RCC 7860 (cell line): Measurements from ENCODE around the gene ANKRD66.
"Not testable (repeated sequence)": the region's sequence is repeated elsewhere in the genome, so short reads cannot be mapped to it uniquely, and the experiment has no call there.

Source experiments
- DNase-seq: peaks from one replicate; pipeline ENCODE4 v3.0.0-alpha.2; 2015; ENCODE audit warnings: low spot score
- FAIRE-seq: peaks from 2 replicates; lab custom pipeline; 2012; peaks lifted over from hg19 to GRCh38; lab: Jason Lieb, UNC

Gene ANKRD66

DNA sequence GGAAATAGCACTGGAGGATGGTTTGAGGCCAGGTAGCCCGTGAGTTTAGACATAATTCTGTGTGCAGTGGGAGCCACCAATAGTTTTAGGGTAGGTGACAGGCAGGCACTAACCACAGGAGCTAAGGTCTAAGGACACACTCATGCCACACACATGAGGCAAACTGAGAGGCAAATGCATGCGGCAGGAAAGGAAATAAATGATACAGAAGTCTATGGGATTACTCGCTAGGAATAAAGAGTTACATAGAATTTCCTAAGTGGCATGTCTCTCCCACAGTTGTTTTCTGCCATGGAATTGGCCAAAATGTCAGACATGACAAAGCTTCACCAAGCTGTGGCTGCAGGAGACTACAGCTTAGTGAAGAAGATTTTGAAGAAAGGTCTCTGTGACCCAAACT is 4.9 kb downstream of the ANKRD66 start:
- FAIRE-seq (no peak), DNase-seq (no peak)

DNA sequence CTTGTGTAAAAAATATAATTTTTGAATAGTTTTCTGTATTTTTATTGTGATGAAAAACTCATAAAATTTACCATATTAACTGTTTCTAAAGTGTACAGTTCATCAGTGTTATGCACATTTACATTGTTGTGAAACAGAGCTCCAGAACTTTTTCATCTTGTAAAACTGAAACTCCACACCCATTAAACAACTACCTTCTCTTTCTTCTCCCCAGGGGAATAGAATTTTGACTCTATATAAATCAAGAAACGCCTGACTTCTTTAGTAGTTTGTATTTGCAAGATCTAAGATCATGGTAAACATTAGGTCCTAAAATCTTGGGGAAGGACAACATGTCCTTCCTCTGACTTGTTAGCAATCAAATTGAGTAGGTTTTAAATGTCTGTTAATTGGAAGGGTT is 9.1 kb downstream of the ANKRD66 start:
- DNase-seq (no peak), FAIRE-seq (no peak)

DNA sequence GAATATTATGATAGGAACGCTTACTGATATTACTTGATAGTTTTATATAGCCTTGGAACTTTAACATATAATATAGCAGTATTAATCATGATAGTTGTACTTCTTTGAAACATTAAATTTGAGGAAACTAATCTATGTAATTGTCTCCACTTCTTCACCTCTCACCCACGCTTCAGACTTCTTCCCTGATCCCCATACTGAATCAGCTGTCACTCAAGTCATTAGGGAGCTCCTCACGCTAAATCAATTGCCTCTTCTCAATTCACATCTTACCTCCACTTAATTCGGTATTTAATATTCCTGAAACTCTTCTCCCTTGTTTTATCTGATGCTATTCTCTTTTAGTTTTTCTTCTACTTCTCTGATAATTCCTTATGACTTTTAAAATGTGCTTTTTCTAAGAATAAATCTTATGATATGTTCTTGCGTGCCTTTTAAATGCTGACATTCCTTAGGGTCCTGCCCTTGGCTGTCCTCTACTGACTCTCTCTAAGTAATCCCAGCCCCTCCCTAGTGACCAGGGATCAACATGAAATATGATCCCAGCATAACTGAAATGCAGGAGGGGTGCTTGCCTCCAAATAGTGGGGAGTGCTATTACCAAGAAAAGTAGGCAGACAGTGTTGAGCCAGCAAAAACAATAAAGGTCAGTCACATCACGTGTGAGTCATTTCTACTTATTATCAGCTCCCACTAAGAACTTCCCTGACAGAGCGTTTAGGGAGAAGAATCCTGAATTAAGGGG is 9.9 kb downstream of the ANKRD66 start:
- DNase-seq, result no peak
- FAIRE-seq, result no peak

DNA sequence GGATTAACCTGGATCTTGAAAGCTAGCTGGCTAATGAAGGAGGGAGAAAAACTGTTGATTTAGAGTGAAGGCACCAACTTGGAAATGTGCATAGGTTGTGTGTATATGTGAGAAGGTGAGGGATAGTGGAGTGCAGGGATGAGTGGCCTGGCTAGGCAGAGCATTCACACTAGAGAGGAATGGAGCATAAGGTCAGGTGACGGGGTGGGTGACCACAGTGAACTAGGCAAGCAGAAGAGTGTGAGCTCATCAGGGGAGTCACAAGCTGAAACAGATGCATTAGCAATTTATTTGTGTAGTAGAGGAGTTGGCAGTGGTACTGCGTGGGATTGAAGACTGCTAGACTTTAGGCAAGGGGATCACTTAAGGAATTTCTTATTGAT is 10.5 kb downstream of the ANKRD66 start:
- no peak for DNase-seq
- FAIRE-seq, result no peak

DNA sequence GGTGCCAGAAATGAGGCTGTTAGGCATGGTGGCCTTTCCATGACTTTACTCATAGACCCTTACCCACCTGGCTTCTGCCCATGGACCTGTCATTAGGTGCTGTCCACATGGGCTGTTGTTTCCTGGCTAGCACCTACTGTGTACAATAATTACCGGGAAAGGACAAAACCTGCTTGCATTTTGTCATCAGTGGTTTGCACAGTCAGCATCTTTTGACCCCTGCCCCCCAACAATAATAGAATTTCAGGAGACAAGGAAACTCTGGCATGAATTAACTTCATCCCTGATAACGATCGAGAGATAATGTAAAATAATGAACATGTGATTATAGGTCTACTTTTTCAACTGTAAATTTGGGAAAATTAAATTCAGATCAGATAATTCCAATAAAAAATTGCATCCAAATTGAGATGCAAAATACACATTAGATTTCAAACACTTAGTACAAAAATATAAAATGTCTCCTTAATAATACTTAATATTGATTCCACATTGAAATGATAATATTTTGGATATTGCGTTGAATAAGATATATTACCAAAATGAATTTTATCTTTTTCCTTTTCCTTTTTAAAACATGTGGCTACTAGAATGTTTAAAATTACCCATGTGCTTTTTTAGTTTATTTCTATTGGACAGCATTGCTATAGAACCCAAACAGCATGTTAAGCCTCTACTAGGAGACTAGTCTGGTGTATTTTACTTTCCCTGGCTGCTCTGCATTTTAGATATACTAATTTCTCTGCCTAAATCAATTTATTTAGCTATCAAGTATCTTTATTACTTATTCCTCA is 12.4 kb downstream of the ANKRD66 start:
- FAIRE-seq, result no peak

DNA sequence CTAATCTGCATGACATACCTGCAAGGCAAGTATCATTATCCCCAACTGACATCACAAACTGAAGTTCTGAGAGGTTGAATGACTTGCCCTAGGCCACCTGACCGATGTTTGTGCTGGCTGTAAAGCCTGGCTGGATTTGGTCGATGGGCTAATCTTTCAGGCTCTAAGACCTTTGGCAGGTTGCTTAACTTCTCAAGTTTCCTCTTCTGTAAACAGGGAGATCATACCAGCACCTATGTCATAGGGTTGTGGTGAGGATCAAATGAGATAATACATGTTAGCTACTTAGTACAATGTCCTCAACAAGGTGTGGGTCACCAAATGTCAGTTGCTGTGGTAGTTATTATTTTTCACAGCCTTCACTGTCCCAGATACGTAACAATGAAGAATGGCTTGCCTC is 14.2 kb downstream of the ANKRD66 start:
- no peak for FAIRE-seq
- no peak for DNase-seq

More for the DNA sequence above, 12.4 kb downstream of the ANKRD66 start:
- DNase-seq, result no peak

DNA sequence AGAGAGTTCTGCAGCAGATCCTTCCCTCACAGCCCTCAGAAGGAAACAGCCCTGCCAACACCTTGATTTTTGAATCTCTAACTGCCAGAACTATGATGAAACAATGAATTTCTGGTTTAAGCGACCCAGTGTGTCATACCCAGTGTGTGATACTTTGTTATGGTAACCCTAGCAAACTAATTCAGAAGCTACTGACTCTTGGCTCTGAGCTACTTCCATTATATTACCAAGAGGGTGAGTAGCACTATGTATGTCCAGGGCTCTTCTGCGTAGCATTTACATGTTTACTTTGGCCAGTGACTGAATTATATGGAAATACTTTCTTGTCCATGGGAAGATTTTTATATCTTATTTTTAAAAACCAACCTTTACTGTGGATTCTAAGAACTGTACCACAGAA is 16.7 kb downstream of the ANKRD66 start:
- DNase-seq (no peak), FAIRE-seq (no peak)

DNA sequence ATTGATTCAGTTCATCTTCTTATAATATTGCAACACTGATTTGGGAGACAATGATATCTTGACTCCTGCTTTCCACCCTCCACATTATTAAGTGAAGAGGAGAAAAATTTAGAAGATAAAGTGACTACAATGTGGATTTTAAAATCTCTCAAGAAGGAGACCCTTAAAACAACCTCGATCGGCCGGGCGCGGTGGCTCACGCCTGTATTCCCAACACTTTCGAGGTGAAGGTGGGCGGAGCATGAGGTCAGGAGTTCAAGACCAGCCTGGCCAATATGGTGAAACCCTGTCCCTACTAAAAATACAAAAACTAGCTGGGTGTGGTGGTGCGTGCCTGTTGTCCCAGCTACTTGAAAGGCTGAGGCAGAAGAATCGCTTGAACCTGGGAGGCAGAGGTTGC is 17.5 kb downstream of the ANKRD66 start:
- FAIRE-seq, DNase-seq: not testable (repeated sequence)

DNA sequence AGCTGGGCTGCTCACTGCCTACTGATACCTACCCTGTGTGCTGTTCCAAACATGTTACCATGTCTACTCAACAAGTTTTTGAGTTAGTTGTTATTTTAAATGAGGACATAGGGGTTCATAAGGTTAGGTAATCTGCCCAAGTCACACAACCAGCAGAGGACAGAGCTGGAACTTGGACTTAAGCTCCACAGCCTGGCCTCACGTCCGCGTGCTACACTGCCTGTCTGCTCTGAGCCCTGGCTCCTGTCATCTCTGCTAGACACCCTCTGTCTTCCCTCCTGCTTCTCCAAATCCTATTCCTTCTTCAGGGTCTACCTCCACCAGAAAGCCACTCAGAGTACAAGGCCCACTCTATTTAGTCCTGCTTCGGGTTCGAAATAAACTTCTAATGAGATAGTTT is 18.2 kb downstream of the ANKRD66 start:
- DNase-seq, result no peak
- no peak for FAIRE-seq

DNA sequence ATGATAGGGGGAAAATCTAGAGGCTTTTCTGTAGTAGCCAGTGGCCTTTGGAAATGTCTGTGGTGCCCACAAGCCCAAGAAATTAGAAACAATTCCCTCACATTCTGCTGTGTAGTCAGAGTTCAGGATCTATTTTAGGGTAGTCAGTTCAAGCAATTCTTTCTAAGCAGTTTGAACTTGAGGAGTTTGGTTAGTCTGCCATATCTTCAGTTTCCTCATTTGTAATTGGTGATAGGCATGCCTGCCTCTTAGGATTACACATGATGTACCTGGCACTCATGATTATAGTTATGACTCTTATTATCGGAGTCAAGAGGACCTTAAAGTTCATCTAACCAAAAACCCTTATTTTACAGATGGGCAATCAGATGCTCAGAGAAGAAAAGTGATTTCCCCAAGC is 25.3 kb downstream of the ANKRD66 start:
- FAIRE-seq (no peak), DNase-seq (no peak)

DNA sequence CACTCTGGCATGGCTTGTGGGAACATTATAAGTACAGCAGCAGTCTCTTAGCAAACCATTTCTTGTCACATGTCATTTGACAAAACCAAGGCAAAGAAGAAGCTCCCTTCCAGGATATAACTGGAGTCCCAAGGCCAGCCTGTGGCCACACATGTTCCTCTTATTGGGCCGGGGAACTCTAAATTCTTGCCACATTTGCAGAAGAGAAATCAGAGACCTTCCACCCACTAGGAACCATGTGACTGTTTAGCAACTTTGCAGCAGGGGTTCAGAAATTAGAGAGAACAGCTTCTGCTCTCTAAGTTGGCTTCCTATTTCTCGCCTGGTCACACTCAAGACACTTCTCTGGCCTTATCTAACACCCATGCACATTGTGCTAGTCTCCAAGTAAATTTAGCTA is 26.0 kb downstream of the ANKRD66 start:
- FAIRE-seq (no peak), DNase-seq (no peak)

DNA sequence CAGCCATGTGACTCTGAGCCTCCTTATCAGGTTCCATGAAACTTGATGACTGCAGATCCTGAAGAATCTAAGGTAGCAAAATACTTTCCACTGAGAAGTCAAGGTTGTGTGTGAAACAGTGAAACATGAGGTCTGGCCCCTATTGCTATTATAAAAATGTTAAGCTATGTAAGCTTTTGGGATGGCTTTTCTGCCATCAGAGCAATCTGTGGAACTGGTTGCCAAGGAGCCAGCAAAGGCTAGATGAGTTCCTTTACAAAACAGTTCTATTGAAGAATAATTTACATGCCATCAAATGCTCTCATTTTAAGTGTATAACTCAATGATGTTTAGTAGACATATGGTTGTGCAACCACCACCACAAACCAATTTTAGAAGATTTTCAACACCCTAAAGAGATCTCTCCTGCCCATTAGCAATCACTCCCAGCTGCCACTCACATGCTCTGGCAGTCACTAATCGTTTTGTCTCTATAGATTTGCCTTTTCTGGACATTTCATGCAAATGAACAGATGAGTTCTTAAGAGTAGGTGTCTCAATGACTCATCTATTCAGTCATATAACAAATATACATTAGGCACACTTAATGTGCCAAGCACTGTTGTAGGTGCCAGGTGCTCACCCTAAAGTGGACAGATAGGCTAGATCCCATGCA is 26.6 kb downstream of the ANKRD66 start:
- FAIRE-seq, result no peak

DNA sequence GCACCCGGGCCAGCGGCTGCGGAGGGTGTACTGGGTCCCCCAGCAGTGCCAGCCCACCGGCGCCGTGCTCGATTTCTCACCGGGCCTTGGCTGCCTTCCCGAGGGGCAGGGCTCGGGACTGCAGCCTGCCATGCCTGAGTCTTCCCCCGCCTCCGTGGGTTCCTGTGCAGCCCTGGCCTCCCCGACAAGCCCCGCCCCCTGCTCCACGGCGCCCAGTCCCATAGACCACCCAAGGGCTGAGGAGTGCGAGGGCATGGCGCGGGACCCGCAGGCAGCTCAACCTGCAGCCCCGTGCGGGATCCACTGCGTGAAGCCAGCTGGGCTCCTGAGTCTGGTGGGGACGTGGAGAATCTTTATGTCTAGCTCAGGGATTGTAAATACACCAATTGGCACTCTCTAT is 28.0 kb downstream of the ANKRD66 start:
- DNase-seq, FAIRE-seq: not testable (repeated sequence)

More for the DNA sequence above, 26.6 kb downstream of the ANKRD66 start:
- DNase-seq, result no peak

DNA sequence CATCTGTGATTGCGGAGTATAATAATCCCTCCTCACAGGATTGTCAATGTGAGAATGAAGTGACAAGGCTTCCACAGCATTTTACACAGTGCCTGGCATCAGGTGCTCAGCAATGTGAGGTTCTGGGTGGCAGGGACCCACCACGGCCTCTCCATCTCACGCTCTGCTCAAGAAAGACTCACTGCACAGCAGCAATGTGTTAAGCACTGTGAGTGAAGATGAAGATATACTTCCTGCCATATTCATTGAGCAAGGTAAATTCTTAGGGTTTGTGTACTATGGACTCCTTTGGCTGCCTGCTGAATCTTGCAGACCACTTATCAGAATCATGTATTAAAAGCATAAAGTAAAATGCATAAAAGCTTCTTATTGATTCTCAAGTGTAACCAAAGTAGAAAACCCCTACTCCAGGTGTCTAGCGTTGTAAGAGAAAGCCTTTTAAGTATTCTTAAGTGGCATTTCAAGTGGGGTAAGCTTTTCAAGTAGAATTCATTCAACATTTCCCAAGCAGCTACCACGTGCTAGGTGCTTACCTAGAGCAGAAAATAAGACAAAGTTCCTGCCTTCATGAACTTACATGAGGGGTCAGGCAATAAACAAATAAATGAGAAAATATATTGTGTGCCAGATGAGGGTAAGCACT is 29.5 kb downstream of the ANKRD66 start:
- no peak for DNase-seq

DNA sequence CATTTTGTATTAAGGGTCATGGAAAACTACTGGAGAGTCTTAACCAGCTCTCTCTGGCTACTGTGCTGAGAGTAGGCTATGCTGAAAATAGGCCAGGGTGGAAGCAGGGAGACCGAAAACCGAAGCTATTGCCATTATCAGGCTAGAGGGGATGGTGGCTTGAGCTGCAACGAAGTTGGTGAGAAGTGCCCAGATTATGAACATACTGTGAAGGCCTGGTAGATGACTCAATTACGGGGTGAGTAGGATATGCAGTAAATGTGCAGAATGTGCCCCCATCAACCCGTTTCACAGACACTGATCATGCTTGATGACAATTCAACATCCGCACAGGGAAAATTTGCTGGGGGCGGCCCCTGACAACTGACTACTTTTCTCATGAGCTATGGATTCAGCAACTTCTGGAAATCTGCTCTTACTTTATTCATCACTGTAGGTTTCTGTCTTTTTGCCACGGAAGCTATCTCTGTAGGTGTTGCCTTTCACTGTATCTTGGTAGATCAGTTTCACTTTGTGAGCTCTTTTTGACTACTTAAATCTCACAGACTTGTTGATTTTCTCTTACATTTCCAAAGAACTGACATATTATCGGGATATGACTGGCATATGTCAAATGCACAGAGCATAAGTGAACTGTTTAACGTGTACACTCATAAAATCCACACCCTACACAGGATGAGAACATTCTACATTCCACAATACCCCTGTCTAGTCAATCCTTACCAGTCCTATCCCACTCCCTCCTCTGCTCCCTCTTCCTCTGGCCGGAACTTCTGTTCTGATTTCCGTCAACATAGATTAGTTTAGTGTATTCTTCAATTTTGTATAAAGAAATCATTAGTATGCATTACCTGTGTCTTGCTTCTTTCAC is 31.0 kb downstream of the ANKRD66 start:
- no peak for DNase-seq
- no peak for FAIRE-seq

More for the DNA sequence above, 29.5 kb downstream of the ANKRD66 start:
- no peak for FAIRE-seq

DNA sequence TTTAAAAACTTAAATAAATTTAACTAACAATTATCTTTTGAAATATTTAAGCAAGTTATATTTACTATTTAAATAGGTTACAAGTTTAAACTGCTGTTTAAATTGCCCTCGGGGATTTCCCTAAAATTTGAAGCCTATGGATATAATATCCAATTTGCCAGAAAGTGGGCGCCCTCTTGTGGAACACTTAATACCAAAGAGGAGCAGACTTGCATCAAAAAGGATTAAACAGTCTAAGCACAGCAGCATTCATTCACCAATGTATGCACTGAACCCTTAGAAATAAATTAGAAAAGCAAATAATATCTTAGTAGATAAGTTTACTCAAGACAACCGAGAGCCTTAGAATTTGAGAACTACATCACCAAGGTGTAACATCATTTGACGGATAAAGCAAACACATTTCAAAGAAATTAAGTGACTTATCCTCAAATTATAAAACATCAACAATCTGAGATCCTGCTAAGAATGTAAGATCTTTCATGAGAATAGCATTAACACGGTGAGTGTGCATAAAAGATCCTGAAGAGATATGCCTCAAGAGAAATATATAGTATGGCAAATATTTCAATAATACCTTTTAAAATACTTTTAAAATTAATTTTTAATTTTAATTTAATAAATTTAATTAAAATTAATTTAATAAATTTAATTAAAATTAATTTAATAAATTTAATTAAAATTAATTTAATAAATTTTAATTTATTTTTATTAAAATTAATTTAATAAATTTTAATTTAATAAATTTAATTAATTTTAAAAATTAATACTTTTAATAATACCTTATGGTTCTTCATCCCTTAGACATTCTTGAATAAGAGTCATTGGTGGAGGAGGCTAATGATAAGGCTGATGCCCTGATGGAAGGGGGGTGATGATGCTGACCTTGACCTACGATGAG is 35.0 kb downstream of the ANKRD66 start:
- FAIRE-seq (peak; percentile 98), DNase-seq (peak; percentile 29)

DNA sequence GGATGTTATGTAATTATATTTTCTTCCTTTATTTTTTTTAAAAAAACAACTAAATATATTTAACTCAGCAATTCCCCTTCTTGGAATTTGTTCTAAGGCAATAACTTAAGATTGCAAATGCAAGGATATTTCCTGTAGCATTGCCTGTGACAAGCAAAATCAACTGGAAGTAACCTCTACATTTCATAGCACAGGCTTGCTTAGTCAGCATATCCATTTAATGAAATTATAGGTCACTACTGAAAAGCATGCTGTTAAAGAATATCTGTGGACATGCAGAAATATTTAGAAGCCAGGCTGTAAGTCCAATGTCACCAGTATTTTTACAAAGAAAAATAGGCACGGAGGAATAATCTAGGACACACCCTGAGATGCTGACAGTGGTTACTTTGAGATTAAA is 37.8 kb downstream of the ANKRD66 start:
- FAIRE-seq, result no peak
- DNase-seq, result no peak

DNA sequence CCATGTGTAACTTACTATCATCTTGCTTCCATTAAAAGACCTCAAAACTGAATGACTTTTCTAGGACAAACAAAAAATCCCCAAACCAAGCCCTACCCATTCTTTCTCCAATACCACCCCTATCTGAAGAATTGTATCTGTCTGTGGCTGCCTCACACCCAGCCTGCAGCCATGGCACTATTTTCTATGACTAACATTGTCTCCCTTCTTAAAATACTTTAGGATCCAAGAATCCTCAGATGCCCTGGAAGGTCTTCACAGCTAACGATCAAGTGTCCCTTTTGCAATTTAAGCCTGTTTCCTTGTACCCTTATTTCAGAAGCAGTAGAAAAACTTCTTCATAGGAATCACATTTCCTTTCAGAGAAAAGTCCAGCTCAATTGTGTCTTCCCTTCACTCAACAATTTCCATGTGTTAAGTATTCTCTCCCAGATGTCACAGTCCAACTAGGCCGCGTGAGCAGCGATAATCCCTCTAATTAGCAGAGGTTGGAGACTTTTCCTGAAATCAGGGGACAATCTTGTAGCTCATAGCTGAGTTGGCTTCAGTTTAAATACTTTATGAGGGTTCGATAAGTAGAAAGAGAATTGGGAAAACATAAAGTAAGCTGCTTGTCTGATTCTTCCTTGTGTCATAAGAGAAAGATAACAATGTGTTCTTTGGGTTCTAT is 41.3 kb downstream of the ANKRD66 start:
- no peak for FAIRE-seq
- DNase-seq, result no peak

DNA sequence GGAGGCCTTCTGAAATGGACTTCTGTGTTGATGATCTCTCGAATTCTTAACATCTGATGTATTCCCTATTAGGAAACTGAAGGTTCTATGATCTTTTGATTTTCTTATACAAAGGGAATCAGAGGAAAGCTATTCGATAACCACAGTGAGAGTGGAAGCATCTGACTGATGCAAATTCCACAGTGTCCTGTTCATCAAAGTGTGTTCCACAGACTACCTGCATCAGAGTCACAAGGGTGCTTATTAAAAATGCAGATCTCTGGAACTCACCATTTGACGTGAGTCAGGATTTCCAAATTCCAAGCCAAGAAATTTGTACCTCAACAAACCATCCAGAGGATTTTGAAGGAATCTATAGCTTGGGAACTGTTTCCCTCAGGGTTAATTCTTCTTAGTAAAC is 42.1 kb downstream of the ANKRD66 start:
- DNase-seq (no peak), FAIRE-seq (no peak)
